Measurements from ENCODE around the gene TMEM181.
"Not testable (repeated sequence)": the region's sequence is repeated elsewhere in the genome, so short reads cannot be mapped to it uniquely, and the experiment has no call there.

Gene TMEM181

GRCh38 chr6:158552796-158553138 is 7.1 kb upstream of the TMEM181 start:
- H4K20me1 ChIP-seq (ENCODE audit: insufficient read depth, low read length), result no peaks in the 10 kb centered on the region
- H3K79me2 ChIP-seq (ENCODE audit: low read length), result no peaks in the 10 kb centered on the region
- peaks cover 44% of the 10 kb centered on the region for H3K27me3 ChIP-seq (replicated peaks; ENCODE audit: insufficient read depth, low read length)
- H3K9ac ChIP-seq (ENCODE audit: low read length), result no peak overlapping the region
- H2AFZ ChIP-seq (ENCODE audit: low read length), result no peak overlapping the region
- no peaks in the 10 kb centered on the region for H3K4me1 ChIP-seq (ENCODE audit: low read length)
- no peaks in the 10 kb centered on the region for H3K9me3 ChIP-seq (replicated peaks; ENCODE audit: insufficient read depth, low read length)
- H3K27ac ChIP-seq (ENCODE audit: low read length), result no peak overlapping the region
- H3K36me3 ChIP-seq (replicated peaks; ENCODE audit: insufficient read depth, low read length), result no peaks in the 10 kb centered on the region
- TF ChIP-seq EZH2 (optimal IDR thresholded peaks at IDR 0.05; ENCODE audit: low read depth, low read length) (no peak), EZH2phosphoT487 (IDR thresholded peaks at IDR 0.05; ENCODE audit: low read length) (no peak), CTCF (IDR thresholded peaks at IDR 0.05; ENCODE audit: low read length) (no peak)
- no peaks in the 10 kb centered on the region for H3K9me2 ChIP-seq (replicated peaks; ENCODE audit: insufficient read depth, low read length)
- H3K4me3 ChIP-seq (ENCODE audit: low read length), result no peak overlapping the region
- H3F3A ChIP-seq (ENCODE audit: insufficient read depth, low read length), result no peaks in the 10 kb centered on the region; the same call in 1 of the 2 replicates
- DNase-seq, result no peak
- H3K4me2 ChIP-seq (ENCODE audit: low read depth, low read length), result no peak overlapping the region

- Histone ChIP-seq H3K27me3 (replicated peaks; ENCODE audit: insufficient read depth, low read length) (peaks cover 31% of the 10 kb centered on the region), H3K4me3 (ENCODE audit: low read length) (no peak overlapping the region), H3K79me2 (ENCODE audit: low read length) (no peaks in the 10 kb centered on the region), H4K20me1 (ENCODE audit: insufficient read depth, low read length) (no peaks in the 10 kb centered on the region), H3K4me2 (ENCODE audit: low read depth, low read length) (no peak overlapping the region), H3K9me3 (replicated peaks; ENCODE audit: insufficient read depth, low read length) (no peaks in the 10 kb centered on the region), H3K9me2 (replicated peaks; ENCODE audit: insufficient read depth, low read length) (no peaks in the 10 kb centered on the region), H3K4me1 (ENCODE audit: low read length) (no peaks in the 10 kb centered on the region), H3F3A (ENCODE audit: insufficient read depth, low read length) (no peaks in the 10 kb centered on the region; the same call in 1 of the 2 replicates), H3K9ac (ENCODE audit: low read length) (no peak overlapping the region), H2AFZ (ENCODE audit: low read length) (no peak overlapping the region), H3K27ac (ENCODE audit: low read length) (no peak overlapping the region), H3K36me3 (replicated peaks; ENCODE audit: insufficient read depth, low read length) (no peaks in the 10 kb centered on the region)
- no peak for TF ChIP-seq EZH2phosphoT487 (IDR thresholded peaks at IDR 0.05; ENCODE audit: low read length)
- no peak for TF ChIP-seq EZH2 (optimal IDR thresholded peaks at IDR 0.05; ENCODE audit: low read depth, low read length)
- DNase-seq, result no peak
Measured at GRCh38 chr6:158554611-158555361, 5.1 kb upstream of the TMEM181 start.

- Histone ChIP-seq H3K4me3 (ENCODE audit: low read length) (no peak overlapping the region), H3K9me3 (replicated peaks; ENCODE audit: insufficient read depth, low read length) (no peaks in the 10 kb centered on the region), H3K27me3 (replicated peaks; ENCODE audit: insufficient read depth, low read length) (peaks cover 31% of the 10 kb centered on the region), H3K9me2 (replicated peaks; ENCODE audit: insufficient read depth, low read length) (no peaks in the 10 kb centered on the region), H3K79me2 (ENCODE audit: low read length) (no peaks in the 10 kb centered on the region), H3K27ac (ENCODE audit: low read length) (no peak overlapping the region), H3K9ac (ENCODE audit: low read length) (no peak overlapping the region), H3F3A (ENCODE audit: insufficient read depth, low read length) (no peaks in the 10 kb centered on the region; the same call in 1 of the 2 replicates), H3K36me3 (replicated peaks; ENCODE audit: insufficient read depth, low read length) (no peaks in the 10 kb centered on the region), H4K20me1 (ENCODE audit: insufficient read depth, low read length) (no peaks in the 10 kb centered on the region), H3K4me2 (ENCODE audit: low read depth, low read length) (no peak overlapping the region), H3K4me1 (ENCODE audit: low read length) (no peaks in the 10 kb centered on the region), H2AFZ (ENCODE audit: low read length) (no peak overlapping the region)
- DNase-seq, result no peak
- TF ChIP-seq CTCF (IDR thresholded peaks at IDR 0.05; ENCODE audit: low read length), result no peak
- TF ChIP-seq EZH2phosphoT487 (IDR thresholded peaks at IDR 0.05; ENCODE audit: low read length), result no peak
- no peak for TF ChIP-seq EZH2 (optimal IDR thresholded peaks at IDR 0.05; ENCODE audit: low read depth, low read length)
Measured at GRCh38 chr6:158556113-158556512, 3.8 kb upstream of the TMEM181 start.

- not testable (repeated sequence) for H3K36me3 ChIP-seq (replicated peaks; ENCODE audit: insufficient read depth, low read length); H2AFZ ChIP-seq (ENCODE audit: low read length); H3F3A ChIP-seq (ENCODE audit: insufficient read depth, low read length); H3K9ac ChIP-seq (ENCODE audit: low read length); H3K79me2 ChIP-seq (ENCODE audit: low read length); H3K4me1 ChIP-seq (ENCODE audit: low read length); DNase-seq; H3K9me2 ChIP-seq (replicated peaks; ENCODE audit: insufficient read depth, low read length); H3K4me2 ChIP-seq (ENCODE audit: low read depth, low read length); H3K4me3 ChIP-seq (ENCODE audit: low read length); H3K9me3 ChIP-seq (replicated peaks; ENCODE audit: insufficient read depth, low read length); H3K27ac ChIP-seq (ENCODE audit: low read length); H4K20me1 ChIP-seq (ENCODE audit: insufficient read depth, low read length)
- peaks cover 22% of the 10 kb centered on the region for H3K27me3 ChIP-seq (replicated peaks; ENCODE audit: insufficient read depth, low read length)
Measured at GRCh38 chr6:158557110-158557509, 2.8 kb upstream of the TMEM181 start.

Data from MM.1S (cell line).